HG02885 (cell line): Measurements from ENCODE around the gene SLC7A5.
A peak's percentile ranks its signal among the peaks of the same experiment; 100 is the strongest.
"Not testable (repeated sequence)": the region's sequence is repeated elsewhere in the genome, so short reads cannot be mapped to it uniquely, and the experiment has no call there.

Source experiments
- ATAC-seq: cut with Tn5 transposase; IDR thresholded peaks from one replicate; pipeline ENCODE4 v1.9.1; 2021; ENCODE audit warnings: mild to moderate bottlenecking; ENCODE audit not compliant: unreplicated experiment, poor library complexity

Gene SLC7A5

DNA sequence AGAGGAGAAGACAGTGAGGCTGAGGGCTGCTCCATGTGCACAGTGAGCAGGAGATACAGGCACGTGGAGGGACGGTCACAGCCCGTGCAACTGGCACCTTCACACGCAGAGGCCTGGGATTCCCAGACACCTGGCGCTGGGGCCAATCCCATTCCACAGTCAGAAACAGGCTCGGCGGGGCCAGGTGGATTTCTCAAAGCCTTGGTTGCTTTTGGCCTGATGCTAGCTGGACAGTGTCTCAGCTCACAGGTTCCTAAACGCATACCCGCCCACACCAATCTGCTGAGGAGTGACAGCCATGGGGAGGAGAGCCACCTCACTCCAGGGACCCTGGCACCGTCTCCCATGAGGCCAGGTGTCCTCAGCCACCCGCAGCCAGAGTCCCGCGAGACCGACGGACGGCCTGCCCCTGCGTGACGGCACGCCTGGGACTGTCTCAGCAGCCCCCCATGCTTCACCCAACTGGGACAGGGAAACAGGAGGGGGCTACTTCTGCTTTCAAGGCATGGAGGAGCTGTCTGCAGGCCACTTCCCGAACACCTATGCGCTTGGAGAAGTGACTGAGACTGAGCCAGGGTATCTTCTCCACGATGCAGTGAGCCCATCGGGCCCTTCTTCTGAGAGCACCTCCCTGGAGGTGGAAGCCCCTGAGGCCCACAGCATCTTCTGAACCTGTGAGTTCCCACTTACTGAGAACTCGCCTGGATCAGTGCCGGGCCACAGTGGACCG is 6.5 kb downstream of the SLC7A5 start:
- ATAC-seq: not testable (repeated sequence)

DNA sequence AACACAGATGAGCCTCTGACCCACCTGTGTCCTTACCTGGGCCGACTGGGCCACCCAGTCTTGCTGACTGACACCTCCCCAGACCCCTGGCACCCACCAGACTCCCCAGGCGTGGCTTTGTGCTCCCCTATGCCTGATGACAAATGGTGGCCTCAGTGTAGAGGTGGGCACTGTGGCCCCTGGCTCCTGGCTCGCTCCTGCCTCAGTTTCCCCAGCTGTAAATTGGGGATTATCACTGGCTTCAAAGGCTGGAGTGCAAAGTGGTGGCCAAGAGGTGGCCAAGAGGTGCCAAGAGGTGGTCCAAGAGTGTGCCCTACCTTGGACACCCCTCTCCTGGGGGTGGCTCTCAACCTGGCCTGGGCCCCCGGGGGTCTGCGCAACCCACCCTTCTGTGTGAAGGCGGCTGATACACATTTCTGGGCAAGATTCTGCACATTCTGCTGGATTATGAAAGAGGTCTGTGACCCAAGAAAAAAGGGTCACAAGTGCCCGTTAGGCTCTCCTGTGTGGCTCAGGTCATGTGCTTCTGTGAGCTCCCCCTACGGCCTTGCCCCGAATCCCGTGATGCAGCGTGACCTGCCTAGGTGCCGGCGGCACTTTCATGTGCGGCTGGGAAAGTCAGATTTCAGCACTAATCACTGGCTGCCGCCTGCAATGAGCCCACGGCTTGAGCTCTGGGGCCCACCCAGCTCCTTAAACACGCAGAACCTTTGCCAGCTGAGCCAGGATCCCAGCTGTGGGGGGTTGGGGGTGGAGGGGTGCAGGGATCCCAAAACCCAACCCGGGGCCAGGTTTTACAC is 7.8 kb downstream of the SLC7A5 start:
- not testable (repeated sequence) for ATAC-seq

DNA sequence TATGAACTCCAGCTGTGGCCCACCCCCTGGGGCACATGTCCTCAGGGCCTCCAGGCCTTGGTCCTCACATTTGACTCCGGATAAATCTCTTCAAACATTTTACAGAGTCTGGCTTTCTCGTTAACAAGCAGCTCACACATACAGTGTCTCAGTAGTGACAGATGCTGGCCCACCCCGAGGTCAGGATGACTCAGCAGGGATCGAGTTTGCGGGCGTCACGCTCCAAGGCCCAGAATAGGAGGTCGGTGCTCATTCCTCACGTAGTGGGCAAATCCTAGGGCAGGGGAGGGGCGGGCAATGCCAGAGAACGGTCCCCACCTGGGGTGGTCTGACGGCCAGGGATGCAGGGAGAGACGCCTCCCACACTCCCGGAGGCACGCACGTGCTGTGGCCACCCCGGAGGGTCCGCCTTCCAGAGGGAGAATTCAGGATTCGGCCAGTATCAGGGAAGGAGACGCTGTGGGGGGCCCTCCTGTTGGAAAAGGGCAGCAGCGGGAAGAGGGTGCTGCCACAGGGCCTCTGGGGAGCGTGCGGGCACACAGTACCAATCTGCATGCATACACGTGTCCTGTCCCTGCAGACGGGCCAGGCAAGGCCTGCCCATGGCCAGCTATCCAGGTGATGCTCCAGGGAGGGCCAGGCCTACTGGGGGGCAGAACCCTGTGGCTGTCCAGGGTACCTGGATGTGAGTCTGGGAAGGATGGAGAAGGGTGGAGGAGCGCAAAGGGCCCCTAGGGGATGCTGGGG is 8.6 kb downstream of the SLC7A5 start:
- no peak for ATAC-seq

DNA sequence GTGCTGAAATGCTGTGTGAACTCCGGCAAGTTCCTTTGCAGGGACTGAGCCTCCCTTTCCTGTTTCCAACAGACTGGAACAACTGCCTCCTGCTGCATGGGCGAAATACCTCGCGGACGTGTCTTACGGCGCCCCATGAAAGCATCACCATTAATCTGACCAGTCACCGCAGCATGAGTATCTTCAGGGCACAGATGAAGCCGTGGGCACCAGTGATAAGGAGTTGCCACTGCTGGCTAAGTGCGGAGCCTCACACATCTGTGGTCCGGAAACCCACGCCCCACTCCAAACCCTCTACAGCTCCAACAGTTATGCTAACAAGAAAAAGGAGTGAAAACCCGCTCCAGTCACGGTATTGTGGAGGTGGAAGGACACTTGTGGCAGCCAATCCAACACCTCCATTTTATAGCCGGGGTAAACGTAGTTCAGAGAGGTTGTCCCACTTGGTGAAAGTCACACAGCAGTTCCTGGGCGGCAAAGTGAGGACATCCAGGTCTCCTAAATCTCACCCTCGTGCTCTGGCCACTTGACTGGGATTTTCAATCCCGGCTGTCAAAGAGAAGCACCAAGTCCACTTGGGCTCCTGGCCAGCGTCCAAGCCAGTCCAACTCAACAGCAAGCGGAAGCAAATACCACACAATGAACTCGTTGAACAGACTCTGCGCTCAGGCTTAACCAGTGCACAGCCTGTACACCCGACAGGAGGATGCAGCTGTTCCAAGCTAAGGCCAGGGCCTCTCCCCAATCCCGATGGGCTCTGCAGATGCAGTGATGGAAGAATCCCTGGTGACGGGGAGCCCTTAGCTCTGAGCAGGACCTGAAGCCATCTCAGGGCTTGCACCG is 10.9 kb downstream of the SLC7A5 start:
- ATAC-seq: not testable (repeated sequence)

DNA sequence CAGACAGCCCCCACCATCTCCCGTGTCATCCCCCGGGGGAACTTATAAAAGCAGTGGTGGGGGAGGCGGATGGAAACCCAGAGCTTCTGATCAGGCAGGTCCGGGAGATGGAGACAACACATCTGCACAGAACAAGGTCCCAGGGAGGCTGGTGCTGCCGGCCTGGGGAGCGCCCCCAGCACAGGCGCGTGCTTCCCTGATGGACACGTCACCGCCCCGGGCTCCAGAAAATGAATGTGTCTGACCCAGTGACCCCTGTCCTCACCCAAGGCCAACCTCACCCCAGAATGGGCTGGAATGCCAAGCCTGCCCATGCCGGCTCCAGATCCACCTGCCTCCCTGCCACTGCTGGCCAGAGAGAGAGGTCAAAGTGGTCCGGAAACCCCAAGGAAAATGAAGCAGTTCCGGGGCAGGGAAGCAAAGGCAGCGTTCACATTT is 12.5 kb downstream of the SLC7A5 start:
- ATAC-seq: no peak

DNA sequence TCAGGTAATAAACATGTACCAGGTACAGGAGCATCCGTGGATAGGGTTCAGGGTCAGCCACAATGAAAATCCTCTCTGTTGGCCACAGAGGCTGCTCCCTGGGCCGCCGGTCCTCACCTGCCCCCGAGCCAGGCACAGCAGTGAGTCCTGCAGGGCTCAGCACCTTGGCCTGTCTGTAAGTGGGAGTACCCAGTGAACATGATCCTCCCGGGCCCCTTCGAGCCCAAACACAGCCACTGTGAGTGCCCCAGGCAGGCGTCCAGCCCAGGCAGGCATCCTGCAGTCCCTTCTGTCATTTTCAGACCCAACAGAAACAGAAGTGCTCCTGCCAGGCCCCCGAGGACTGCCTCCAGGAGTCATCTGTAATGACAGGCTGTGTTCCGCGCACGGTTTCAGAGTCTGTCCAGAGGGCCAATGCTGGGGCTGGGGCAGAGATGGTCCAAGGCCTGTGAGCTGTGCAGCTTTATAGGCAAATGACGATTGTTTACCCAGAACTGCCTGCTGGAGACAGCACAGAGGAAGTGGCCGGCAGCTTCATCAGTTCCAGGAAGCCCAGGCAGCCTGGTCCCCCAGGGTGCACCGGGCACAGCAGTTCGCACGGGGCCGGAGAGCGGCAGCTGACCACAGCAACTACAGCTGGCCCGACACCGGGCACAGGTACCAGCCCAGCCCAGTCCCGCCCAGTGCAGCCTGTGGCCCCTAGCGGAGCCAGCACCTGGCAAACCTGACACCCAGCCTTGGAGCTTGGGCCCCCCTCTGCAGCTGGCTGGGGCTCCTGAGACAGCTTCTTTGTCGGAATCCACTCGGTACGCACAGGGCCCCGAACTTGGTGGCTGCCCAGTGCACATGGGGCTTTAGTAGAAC is 13.2 kb downstream of the SLC7A5 start:
- ATAC-seq: no peak

DNA sequence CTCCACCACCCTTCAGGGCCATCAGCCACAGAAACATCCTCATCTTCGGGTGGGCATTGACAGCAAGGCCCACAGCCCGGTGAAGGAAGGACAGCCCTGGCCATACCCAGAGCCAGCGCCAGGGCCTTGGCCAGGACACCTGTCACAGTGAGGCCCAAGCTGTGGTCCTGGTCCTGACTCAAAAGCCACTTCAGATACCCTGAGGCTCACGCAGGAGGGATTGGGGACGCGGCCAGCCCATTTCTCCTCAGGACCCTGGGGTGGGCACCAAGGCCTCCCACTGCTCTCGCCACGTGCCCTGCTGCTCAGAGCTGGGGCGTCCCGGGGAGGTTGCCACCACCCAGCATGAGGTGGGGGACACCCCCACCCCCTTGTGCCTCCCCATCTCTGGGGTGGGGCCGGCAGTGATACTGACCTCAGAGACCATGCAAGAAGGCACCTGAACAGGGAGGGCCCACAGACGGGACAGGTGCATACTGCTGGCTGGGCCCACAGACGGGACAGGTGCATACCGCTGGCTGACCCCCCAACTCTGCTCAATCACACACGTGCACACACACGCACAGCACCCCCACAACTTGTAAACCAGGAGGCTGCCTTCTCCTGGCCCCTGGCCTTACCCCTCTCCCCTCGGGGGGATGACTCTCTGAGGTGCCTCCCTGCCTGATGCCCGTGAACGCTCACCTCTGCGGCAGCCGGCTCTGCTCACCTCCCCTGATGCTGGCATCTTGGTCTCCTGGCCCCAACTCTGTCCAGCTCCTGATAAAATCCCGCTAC is 14.2 kb downstream of the SLC7A5 start:
- ATAC-seq: no peak

DNA sequence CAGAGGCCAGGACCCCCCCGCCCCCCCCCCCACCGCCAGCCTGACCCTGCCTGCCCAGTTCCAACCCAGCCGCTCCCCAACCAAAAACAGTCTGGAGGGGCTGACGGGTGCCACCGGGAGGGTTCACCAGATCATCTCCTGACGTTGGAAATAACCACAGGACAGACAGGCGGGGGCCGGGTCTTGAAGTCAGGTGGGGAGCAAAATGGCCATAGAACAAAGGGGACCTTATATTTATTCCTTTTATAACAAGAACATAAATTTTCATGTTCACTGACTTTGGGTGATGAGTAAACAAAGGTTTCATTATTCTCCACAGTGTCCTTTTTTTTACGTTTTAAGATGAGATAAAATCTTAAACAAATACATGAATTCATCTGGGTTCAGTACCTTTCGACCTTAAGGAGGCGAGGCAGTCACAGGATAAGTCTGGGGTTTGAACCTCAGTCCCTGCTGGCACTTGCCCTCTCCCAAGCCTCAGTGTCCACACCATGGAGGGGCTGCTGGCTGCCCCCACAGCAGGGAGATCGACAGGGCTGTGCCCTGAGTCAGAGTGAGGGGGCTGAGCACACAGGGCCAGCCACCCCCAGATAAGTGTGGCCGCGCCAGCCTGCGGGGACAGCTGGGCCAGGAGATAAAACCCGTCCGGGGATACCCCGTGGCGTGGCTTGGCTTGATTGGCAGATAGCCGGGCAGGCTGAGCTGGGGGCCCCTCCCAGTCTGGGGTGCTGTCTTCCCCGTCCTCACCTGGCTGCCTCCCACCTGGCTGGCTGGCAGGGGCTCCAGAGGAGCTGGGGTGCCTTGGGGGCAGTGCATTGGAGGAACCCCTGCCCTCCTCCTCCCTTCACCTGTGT is 15.0 kb downstream of the SLC7A5 start:
- ATAC-seq: no peak

DNA sequence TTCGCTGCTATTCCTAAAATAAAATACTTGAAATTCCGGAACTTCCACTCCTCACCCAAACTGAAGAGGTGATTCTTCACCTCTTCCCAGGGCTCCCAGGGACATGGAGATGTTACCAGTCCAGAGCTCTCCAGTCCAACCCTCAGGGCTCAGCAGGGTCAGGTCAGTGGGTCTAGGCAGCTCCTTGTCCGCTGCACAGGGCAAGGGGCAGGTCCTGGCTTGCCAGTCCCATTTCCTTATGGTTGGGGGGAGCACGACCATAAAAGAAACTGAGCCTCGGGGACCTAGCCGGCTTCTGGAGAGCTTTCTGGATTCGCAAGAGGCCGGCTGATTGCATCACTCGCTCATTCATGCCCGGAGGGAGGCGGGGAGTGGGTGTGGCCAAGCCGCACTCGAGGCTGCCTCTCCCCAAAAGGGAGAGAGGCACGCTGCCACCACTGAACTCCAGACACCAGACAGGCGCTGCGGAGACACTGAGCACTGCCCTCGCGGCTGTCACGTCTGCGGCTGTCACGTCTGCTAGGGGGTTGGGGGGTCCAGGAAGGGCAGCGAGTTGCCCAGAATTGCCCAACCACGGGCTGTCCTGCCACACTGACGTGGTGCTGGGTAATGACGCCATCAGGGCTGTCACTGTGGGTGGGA is 15.8 kb downstream of the SLC7A5 start:
- peak; percentile 63 for ATAC-seq

DNA sequence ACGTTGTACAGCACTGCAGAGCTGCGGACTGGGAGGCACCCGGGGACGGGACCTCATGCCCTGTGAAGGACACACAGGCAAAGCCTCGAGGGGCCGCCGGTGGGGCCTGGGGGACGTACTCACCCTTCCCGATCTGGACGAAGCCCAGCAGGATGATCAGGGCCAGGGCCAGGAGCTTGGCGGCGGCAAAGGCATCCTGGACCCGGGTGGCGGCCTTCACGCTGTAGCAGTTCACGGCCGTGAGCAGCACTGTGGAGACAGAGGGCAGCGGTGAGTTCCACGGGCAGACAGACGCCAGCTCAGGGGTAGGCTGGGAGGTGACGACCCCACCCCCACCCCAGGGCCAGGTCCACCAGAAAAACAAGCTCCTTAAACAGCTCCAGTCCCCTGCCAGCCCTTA is 17.7 kb downstream of the SLC7A5 start:
- ATAC-seq: no peak

DNA sequence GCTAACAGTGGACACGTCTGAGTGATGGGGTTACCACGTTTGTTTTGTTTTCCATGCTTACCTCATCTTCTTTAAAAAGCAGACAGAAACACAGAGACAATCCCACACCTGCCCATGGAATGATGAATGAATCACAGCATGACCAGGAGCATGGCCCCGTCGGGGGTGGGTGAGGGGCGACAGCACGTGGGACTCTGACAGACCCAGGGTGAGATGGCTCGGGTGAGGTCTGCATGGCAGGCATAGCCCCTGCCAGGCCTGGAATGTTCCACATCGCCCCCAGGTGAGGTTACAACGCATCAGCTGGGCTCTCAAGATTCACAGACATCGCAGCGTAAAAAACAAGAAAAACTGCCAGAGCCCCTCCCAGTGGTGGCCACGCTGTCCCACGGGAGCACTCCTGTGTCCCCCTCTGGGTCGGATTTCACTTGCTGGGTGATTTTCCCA is 18.1 kb downstream of the SLC7A5 start:
- no peak for ATAC-seq

DNA sequence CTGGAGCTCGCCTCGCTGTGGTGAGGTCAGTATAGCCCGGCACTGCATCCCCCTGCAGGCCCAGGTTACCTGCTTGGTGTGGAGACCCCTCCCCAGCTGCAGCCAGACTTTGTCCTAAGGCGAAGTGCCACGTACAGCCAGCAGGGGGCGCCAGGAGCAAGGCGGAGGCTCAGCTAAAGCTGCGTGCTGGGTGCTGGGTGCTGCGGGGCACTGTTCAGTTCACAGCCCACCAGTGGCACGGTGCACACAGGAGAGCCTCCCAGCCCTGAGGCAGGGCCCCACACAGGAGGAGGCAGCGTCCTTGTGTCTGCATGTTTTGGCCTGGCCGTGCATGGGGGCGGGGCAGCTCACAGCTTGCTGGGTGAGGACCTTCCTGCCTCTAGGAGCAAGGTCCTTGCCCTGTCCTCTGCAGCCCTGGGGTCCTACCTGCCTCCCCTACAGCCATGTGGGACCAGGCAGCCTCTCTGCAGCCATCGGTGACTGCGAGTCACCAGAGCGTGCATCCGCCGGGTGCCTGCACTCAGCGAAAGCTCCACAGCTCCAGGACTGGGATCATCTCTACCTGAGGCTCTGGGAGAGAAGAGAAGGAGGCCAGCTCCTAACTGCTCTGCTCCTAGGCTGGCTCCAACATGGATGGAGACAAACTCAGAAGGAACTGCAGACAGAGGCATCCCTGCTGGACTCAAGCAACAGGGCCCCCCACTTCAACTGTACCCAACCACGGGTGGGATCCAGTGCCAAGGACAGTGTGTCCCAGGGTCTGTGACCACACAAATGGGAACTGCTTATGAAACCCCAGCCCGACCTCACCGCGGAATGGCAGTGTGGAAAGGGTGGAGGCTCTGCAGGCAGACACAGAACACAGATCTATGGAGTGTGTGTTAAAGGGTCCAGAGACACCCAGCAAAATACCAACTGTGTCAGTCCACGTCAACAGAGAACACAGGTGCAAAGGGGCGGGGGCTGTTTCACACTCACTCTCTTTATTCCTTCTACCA is 19.0 kb downstream of the SLC7A5 start:
- ATAC-seq: no peak

DNA sequence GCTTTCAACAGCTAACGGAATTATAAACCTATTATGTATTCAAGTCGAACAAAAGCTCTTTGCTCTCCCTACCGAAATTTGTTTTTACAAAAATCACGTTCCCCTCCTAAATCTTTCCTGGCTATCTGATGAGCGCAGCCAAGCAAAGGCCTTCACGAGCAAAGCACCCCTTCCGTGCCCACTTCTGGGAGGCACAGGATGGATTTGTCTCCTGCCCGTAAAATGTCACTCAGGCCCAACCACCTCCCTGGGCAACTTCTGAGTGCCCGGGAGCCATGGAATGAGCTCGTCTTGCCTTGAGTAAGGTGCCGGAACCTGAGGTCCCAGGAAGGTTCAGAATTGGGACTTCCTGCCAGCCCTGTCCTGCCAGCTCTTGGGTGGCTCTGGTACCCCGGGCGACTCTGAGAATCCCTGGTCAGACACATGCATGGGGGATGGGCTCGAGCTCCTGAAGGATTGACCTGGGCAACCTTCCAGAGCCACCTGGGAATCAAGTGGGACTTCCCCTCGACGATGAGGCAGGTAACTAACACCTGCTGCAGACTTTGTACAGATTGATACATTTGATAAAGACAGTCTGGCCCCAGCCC is 19.8 kb downstream of the SLC7A5 start:
- no peak for ATAC-seq

DNA sequence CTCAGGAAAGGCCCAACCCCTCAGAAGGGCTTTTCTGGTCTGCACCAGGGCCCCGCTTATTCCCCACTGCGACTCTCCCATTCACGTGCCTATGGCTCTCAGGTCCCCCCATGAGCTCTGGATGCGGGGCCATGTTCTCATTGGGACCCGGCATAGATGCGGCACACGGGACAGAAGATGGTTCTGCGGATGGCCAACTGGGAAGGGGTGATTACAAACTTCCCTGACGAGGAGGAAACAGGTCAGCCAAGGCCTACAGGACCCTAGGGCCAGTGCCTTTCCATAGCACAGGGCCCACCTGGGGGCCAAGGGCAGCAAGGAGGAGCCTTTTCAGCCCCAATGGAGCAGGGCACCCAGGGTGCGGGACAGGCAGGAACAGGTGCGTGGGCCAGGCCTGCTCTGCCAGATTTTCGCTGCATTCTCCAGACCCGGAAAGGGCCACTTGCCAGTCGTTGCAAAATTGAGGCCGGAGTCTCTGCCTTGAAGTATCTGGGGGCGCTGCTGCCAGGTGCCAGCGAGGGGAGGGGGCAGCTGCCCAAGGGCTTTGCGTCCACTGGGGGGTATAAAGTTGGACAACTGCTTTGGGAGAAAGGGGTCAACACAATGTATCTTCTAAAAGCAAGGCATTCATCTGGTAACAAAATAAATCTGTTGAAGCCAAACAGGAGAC is 20.5 kb downstream of the SLC7A5 start:
- no peak for ATAC-seq
